CD4-positive, alpha-beta T cell (primary cell): ENCODE data around the gene SLC44A5. TPM values are rescaled to one million over a fixed set of nuclear protein-coding genes. Genes with fewer than 3 reads are reported as not detected.

Experiments used
- ATAC-seq: fragments of 200-7000 bp; cut with Tn5 transposase; one replicate; pipeline ENCODE4 v1.10.0; 2022; ENCODE audit warnings: mild to moderate bottlenecking; ENCODE audit not compliant: poor library complexity
- CTCF ChIA-PET: fragments of 350-600 bp; sonication (Branson Sonifier 250); formaldehyde crosslinking; loops from one replicate; lab custom pipeline; 2021; ENCODE audit warnings: antibody characterized with exemption, inconsistent platforms; lab: Charles Lee
- POLR2A ChIA-PET: fragments of 350-600 bp; sonication (Branson Sonifier 250); formaldehyde crosslinking; loops from one replicate; lab custom pipeline; 2021; ENCODE audit warnings: antibody characterized with exemption, inconsistent platforms; lab: Charles Lee
- DNase-seq, 14 experiments: peaks; one replicate each; pipeline ENCODE4 v3.0.0-alpha.2; 2013 to 2020; ENCODE audit warnings: mixed read lengths in 2 of 14
- H3K27ac ChIP-seq, 2 donors: one replicate each; pipeline versions ENCODE4 v1.5.1 to v1.7.0; 2013; ENCODE audit warnings: low read length in 2 of 2, low read depth in 1 of 2, mild to moderate bottlenecking in 1 of 2
- H3K27me3 ChIP-seq, 2 experiments: 1 replicate in 1 of 2; 2 replicates in 1 of 2; pipeline versions ENCODE4 v1.6.1 to v1.7.0; 2013; ENCODE audit warnings: low read length in 2 of 2, control low read depth in 1 of 2, mild to moderate bottlenecking in 1 of 2, moderate library complexity in 1 of 2; ENCODE audit not compliant: insufficient read depth in 2 of 2, control insufficient read depth in 1 of 2
- H3K36me3 ChIP-seq: one replicate; pipeline ENCODE4 v1.6.1; 2013; ENCODE audit warnings: low read length, control low read depth; ENCODE audit not compliant: insufficient read depth
- H3K4me1 ChIP-seq: one replicate; pipeline ENCODE4 v1.6.1; 2013; ENCODE audit warnings: low read length, control low read depth; ENCODE audit not compliant: insufficient read depth
- H3K4me3 ChIP-seq: one replicate; pipeline ENCODE4 v1.5.1; 2013; ENCODE audit warnings: mild to moderate bottlenecking, low read length, moderate library complexity
- H3K9me3 ChIP-seq, 2 experiments: 1 replicate in 1 of 2; 2 replicates in 1 of 2; pipeline versions ENCODE4 v1.6.1 to v1.7.0; 2013; ENCODE audit warnings: low read length in 2 of 2, mild to moderate bottlenecking in 2 of 2, control low read depth in 1 of 2, moderate library complexity in 1 of 2; ENCODE audit not compliant: control insufficient read depth in 1 of 2, insufficient read depth in 1 of 2
- H3K27ac Mint-ChIP-seq: one replicate; pipeline ENCODE4 v1.8.0; 2020; ENCODE audit warnings: mixed read lengths
- H3K27me3 Mint-ChIP-seq: one replicate; pipeline ENCODE4 v1.8.0; 2021; ENCODE audit warnings: mixed read lengths
- H3K36me3 Mint-ChIP-seq: one replicate; pipeline ENCODE4 v1.8.0; 2021; ENCODE audit warnings: low read depth, mixed read lengths
- H3K4me1 Mint-ChIP-seq: one replicate; pipeline ENCODE4 v1.8.0; 2021; ENCODE audit warnings: low read depth, mixed read lengths
- H3K4me3 Mint-ChIP-seq: one replicate; pipeline ENCODE4 v1.8.0; 2020; ENCODE audit warnings: mild to moderate bottlenecking, mixed read lengths
- H3K9me3 Mint-ChIP-seq: one replicate; pipeline ENCODE4 v1.8.0; 2020; ENCODE audit warnings: mixed read lengths
- CTCF ChIP-seq: fragments of 200-600 bp; IDR thresholded peaks from one replicate; pipeline ENCODE4 v1.8.0; 2022; ENCODE audit warnings: antibody characterized with exemption, mild to moderate bottlenecking
- intact Hi-C, 2 experiments: fragments of 100-400 bp; cut with DNase I in 1 of 2; cut with micrococcal nuclease in 1 of 2; formaldehyde crosslinking; loops; one replicate each; pipeline versions ENCODE4 v1.15.1 to v1.9.0; 2023 to 2025; cut with DNase I, micrococcal nuclease
- total RNA-seq, 174 experiments: library from RNA in 2 of 174; stranded (reverse) in 2 of 174; gene quantifications; one replicate each; pipeline ENCODE4 v1.2.3 and lab custom pipeline; 2021 to 2026

The SLC44A5 gene
- total RNA-seq, 2 experiments from 2014 or later, result not detected

- H3K4me3 Mint-ChIP-seq, result no peak overlapping the region
- Histone ChIP-seq H3K4me1 (peaks cover 16% of the 10 kb centered on the region), H3K27me3 (peaks cover 33 to 70% of the 10 kb centered on the region in 2 experiments), H3K27ac (no peak overlapping the region), H3K4me3 (no peak overlapping the region), H3K9me3 (peaks cover 0 to 11% of the 10 kb centered on the region in 2 experiments), H3K36me3 (no peaks in the 10 kb centered on the region)
- H3K4me1 Mint-ChIP-seq, result peaks cover 21% of the 10 kb centered on the region
- intact Hi-C loops, result no loop called here
- H3K27ac Mint-ChIP-seq, result no peak overlapping the region
- DNase-seq (no peak), ATAC-seq (no peak)
- CTCF ChIA-PET, result no interaction called here
- H3K27me3 Mint-ChIP-seq, result peaks cover 84% of the 10 kb centered on the region
- H3K36me3 Mint-ChIP-seq, result no peaks in the 10 kb centered on the region
- POLR2A ChIA-PET, result no interaction called here
- no peaks in the 10 kb centered on the region for H3K9me3 Mint-ChIP-seq
- TF ChIP-seq CTCF, result no peak
These were observed 2.1 kb upstream of the SLC44A5 start for GRCh38 chr1:75612976-75613375.

- Mint-ChIP-seq H3K27me3 (peaks cover 17% of the 10 kb centered on the region), H3K27ac (no peak overlapping the region), H3K36me3 (no peaks in the 10 kb centered on the region), H3K4me3 (no peak overlapping the region), H3K4me1 (no peaks in the 10 kb centered on the region), H3K9me3 (peaks cover 4% of the 10 kb centered on the region)
- Histone ChIP-seq H3K36me3 (no peaks in the 10 kb centered on the region), H3K4me1 (no peaks in the 10 kb centered on the region), H3K9me3 (no peaks in the 10 kb centered on the region), H3K27me3 (peaks cover 0 to 4% of the 10 kb centered on the region in 2 experiments), H3K27ac (no peak overlapping the region), H3K4me3 (no peak overlapping the region)
- intact Hi-C loops, result no loop called here
- ATAC-seq (no peak), DNase-seq (no peak)
- ChIA-PET CTCF (no interaction called here), POLR2A (no interaction called here)
- TF ChIP-seq CTCF, result no peak
These were observed 8.4 kb downstream of the SLC44A5 start for GRCh38 chr1:75602486-75602885.

GRCh38 chr1:75600781-75601180, 10.1 kb downstream of the SLC44A5 start:
- POLR2A ChIA-PET, result no interaction called here
- ATAC-seq (no peak), DNase-seq (no peak)
- peaks cover 0 to under 1% of the 10 kb centered on the region in 2 experiments for H3K27me3 ChIP-seq
- Mint-ChIP-seq H3K4me3 (no peak overlapping the region), H3K4me1 (no peaks in the 10 kb centered on the region), H3K9me3 (no peaks in the 10 kb centered on the region), H3K27ac (no peak overlapping the region), H3K27me3 (peaks cover 12% of the 10 kb centered on the region), H3K36me3 (no peaks in the 10 kb centered on the region)
- no peak overlapping the region for H3K4me3 ChIP-seq
- intact Hi-C loops, result no loop called here
- H3K27ac ChIP-seq, result no peak overlapping the region
- CTCF ChIA-PET, result no interaction called here
- no peak for TF ChIP-seq CTCF
- no peaks in the 10 kb centered on the region for H3K9me3 ChIP-seq
- H3K36me3 ChIP-seq, result no peaks in the 10 kb centered on the region
- H3K4me1 ChIP-seq, result no peaks in the 10 kb centered on the region
